Panc1 (cell line): Measurements from ENCODE around the gene CRELD2. TPM values are rescaled to one million over a fixed set of nuclear protein-coding genes. Genes with fewer than 3 reads are reported as not detected.

Experiments used
- ATAC-seq: fragments of 200-7000 bp; cut with Tn5 transposase; 2 replicates; pipeline ENCODE4 v1.9.1; 2020; ENCODE audit warnings: mild to moderate bottlenecking, moderate library complexity
- BruUV-seq: library from RNA; stranded (reverse); fragments of 400-500 nt; replicated peaks from 2 replicates; lab custom pipeline; 2021; lab: Mats Ljungman, UMichigan
- CTCF ChIA-PET: fragments of 300-600 bp; sonication (Branson Sonifier 250); formaldehyde crosslinking; loops from one replicate; lab custom pipeline; 2022; ENCODE audit warnings: antibody characterized with exemption; lab: Charles Lee
- POLR2A ChIA-PET: fragments of 300-600 bp; sonication (Branson Sonifier 250); formaldehyde crosslinking; loops from one replicate; lab custom pipeline; 2022; ENCODE audit warnings: antibody characterized with exemption; lab: Charles Lee
- DNase-seq: peaks from one replicate; pipeline ENCODE4 v3.0.0-alpha.2; 2010; ENCODE audit warnings: low read depth, low spot score
- H3K27ac ChIP-seq: 2 replicates; pipeline ENCODE4 v1.5.1; 2011; ENCODE audit warnings: mild to moderate bottlenecking, low read length, inconsistent platforms
- H3K27me3 ChIP-seq: fragments of 200-500 bp; sonication (Bioruptor generic); 2 replicates; pipeline ENCODE4 v1.6.0; 2014; ENCODE audit warnings: low read length, inconsistent platforms; ENCODE audit not compliant: control insufficient read depth, insufficient read depth
- H3K36me3 ChIP-seq: fragments of 200-500 bp; sonication (Bioruptor generic); 2 replicates; pipeline ENCODE4 v1.5.1; 2014; ENCODE audit warnings: inconsistent platforms, mild to moderate bottlenecking, low read length, moderate library complexity; ENCODE audit not compliant: control insufficient read depth, insufficient read depth
- H3K4me1 ChIP-seq: 2 replicates; pipeline ENCODE4 v1.5.1; 2011; ENCODE audit warnings: inconsistent platforms, mild to moderate bottlenecking, low read length, moderate library complexity; ENCODE audit not compliant: control insufficient read depth, insufficient read depth
- H3K4me3 ChIP-seq, 2 experiments: 2 replicates each; pipeline ENCODE4 v1.5.1; 2011 to 2012; ENCODE audit warnings: low read depth in 2 of 2, low read length in 2 of 2, mild to moderate bottlenecking in 2 of 2, inconsistent platforms in 1 of 2, moderate library complexity in 1 of 2
- H3K9me3 ChIP-seq: fragments of 200-500 bp; sonication (Bioruptor generic); 2 replicates; pipeline ENCODE4 v1.5.1; 2014; ENCODE audit warnings: low read depth, mild to moderate bottlenecking, inconsistent platforms, low read length, moderate library complexity; ENCODE audit not compliant: control insufficient read depth, insufficient read depth
- POLR2AphosphoS5 ChIP-seq: IDR thresholded peaks from 2 replicates; pipeline ENCODE4 v1.6.1; 2012; ENCODE audit warnings: mild to moderate bottlenecking, low read depth, low read length, moderate library complexity
- SIN3A ChIP-seq: IDR thresholded peaks from 2 replicates; pipeline ENCODE4 v1.6.1; 2012; ENCODE audit warnings: low read depth, mild to moderate bottlenecking, low read length, moderate library complexity, borderline replicate concordance; ENCODE audit not compliant: insufficient read depth
- TCF7L2 ChIP-seq: IDR thresholded peaks from 2 replicates; pipeline ENCODE4 v1.6.1; 2011; ENCODE audit warnings: mild to moderate bottlenecking, low read depth, low read length, inconsistent platforms
- in situ Hi-C: cut with HindIII; loops from 2 replicates; pipeline ENCODE4 v1.10.0; 2016; ENCODE audit warnings: low sequenced_read_pairs, low pct_unique_long_range_greater_than_20kb
- intact Hi-C: fragments of 100-400 bp; cut with micrococcal nuclease; formaldehyde crosslinking; loops from one replicate; pipeline ENCODE4 v1.10.0; 2022; ENCODE audit not compliant: unreplicated experiment
- total RNA-seq: library from RNA; stranded (reverse); gene quantifications from one replicate; pipeline ENCODE4 v1.2.1, GENCODE V29; 2021; ENCODE audit not compliant: unreplicated experiment
- TF ChIP-seq, protein P1 (sequence below): fragments of 450-650 bp; IDR thresholded peaks from 2 replicates; pipeline ENCODE4 v1.5.1; 2017; ENCODE audit warnings: mild to moderate bottlenecking
- TF ChIP-seq, protein P2 (sequence below), 2 experiments: IDR thresholded peaks; 2 replicates each; pipeline ENCODE4 v1.6.1; 2011 to 2012; ENCODE audit warnings: low read depth in 2 of 2, control low read depth in 1 of 2, low read length in 1 of 2, mild to moderate bottlenecking in 1 of 2, moderate library complexity in 1 of 2; ENCODE audit not compliant: insufficient read depth in 1 of 2

The CRELD2 gene
- total RNA-seq, 1 experiment from 2014 or later: 59.7 TPM

DNA sequence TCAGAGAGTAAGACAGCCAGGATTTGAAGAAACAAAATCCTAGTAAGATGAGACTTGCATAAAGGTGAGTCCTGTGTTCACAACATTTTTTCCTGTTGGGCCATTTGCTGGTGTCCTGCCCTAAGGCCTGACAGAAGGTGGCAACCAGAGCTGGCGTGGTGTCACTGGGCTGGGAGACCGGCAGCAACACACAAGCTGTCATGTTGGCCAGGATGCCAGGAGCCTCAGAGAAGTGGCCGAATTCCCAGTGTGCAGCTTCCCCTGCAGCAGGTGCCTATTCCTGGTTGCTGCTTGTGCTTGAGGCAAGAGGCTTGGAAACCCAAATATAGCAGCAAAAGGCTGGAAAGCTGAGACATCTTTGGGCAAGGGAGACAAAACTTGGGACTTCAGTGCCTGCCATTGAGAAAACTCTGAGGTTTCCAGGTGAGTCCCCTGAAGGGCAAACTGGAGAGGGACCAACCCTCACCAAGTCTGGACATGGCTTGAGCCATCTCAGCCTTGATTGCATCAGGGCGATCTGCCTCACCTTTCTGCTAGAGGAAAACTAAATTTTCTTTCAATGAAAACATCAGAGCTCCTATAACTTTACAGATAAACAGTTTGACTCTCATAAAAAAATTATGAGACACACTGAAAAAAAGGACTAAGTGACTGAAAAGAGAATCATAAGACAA lies 26.1 kb upstream of the CRELD2 start:
- CTCF ChIA-PET: no interaction called here
- intact Hi-C loops: no loop called here

DNA sequence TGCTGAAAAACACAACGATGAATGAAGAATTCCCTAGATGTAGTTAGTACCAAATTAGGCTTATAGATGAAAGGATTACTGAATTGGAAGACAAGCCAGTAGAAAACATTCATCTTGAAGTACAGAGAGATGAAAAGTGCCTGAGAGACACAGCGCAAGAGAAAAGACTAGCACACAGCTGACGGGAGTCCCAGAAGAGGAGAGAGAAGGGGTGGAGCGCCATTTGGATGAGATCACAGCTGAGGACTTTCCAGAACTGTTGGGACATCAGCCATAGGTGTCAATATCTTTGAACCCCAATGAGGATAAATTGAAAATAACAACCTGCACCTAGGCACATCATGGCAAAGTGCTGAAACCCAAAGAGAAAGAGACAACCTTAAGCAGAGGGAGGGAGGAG lies 25.4 kb upstream of the CRELD2 start:
- in situ Hi-C loops: no loop called here
- ChIA-PET CTCF (no interaction called here), POLR2A (no interaction called here)
- H3K9me3 ChIP-seq: no peaks in the 10 kb centered on the region; the same call in 1 of the 2 replicates
- ATAC-seq (no peak), DNase-seq (no peak)
- H3K36me3 ChIP-seq: no peaks in the 10 kb centered on the region
- H3K4me1 ChIP-seq: no peaks in the 10 kb centered on the region
- H3K4me3 ChIP-seq: no peak overlapping the region
- intact Hi-C loops: no loop called here
- no peak overlapping the region for H3K27ac ChIP-seq
- BruUV-seq: no TSS peak
- H3K27me3 ChIP-seq: no peaks in the 10 kb centered on the region
- TF ChIP-seq POLR2AphosphoS5 (no peak), SIN3A (no peak), TCF7L2 (no peak)
- TF ChIP-seq, protein P1, sequence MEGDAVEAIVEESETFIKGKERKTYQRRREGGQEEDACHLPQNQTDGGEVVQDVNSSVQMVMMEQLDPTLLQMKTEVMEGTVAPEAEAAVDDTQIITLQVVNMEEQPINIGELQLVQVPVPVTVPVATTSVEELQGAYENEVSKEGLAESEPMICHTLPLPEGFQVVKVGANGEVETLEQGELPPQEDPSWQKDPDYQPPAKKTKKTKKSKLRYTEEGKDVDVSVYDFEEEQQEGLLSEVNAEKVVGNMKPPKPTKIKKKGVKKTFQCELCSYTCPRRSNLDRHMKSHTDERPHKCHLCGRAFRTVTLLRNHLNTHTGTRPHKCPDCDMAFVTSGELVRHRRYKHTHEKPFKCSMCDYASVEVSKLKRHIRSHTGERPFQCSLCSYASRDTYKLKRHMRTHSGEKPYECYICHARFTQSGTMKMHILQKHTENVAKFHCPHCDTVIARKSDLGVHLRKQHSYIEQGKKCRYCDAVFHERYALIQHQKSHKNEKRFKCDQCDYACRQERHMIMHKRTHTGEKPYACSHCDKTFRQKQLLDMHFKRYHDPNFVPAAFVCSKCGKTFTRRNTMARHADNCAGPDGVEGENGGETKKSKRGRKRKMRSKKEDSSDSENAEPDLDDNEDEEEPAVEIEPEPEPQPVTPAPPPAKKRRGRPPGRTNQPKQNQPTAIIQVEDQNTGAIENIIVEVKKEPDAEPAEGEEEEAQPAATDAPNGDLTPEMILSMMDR: no peak
- TF ChIP-seq, protein P2, sequence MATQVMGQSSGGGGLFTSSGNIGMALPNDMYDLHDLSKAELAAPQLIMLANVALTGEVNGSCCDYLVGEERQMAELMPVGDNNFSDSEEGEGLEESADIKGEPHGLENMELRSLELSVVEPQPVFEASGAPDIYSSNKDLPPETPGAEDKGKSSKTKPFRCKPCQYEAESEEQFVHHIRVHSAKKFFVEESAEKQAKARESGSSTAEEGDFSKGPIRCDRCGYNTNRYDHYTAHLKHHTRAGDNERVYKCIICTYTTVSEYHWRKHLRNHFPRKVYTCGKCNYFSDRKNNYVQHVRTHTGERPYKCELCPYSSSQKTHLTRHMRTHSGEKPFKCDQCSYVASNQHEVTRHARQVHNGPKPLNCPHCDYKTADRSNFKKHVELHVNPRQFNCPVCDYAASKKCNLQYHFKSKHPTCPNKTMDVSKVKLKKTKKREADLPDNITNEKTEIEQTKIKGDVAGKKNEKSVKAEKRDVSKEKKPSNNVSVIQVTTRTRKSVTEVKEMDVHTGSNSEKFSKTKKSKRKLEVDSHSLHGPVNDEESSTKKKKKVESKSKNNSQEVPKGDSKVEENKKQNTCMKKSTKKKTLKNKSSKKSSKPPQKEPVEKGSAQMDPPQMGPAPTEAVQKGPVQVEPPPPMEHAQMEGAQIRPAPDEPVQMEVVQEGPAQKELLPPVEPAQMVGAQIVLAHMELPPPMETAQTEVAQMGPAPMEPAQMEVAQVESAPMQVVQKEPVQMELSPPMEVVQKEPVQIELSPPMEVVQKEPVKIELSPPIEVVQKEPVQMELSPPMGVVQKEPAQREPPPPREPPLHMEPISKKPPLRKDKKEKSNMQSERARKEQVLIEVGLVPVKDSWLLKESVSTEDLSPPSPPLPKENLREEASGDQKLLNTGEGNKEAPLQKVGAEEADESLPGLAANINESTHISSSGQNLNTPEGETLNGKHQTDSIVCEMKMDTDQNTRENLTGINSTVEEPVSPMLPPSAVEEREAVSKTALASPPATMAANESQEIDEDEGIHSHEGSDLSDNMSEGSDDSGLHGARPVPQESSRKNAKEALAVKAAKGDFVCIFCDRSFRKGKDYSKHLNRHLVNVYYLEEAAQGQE (IDR thresholded peaks at IDR 0.05; ENCODE audit: insufficient read depth in 1 of 2, low read depth in 2 of 2, low read length in 1 of 2): no peak

More for the DNA sequence above, 26.1 kb upstream of the CRELD2 start:
- H3K4me1 ChIP-seq: no peaks in the 10 kb centered on the region
- H3K36me3 ChIP-seq: no peaks in the 10 kb centered on the region
- H3K4me3 ChIP-seq: no peak overlapping the region
- ATAC-seq (no peak), DNase-seq (no peak)
- H3K27ac ChIP-seq: no peak overlapping the region
- TF ChIP-seq POLR2AphosphoS5 (no peak), TCF7L2 (no peak), SIN3A (no peak)
- TF ChIP-seq, protein P1: no peak
- TF ChIP-seq, protein P2 (IDR thresholded peaks at IDR 0.05; ENCODE audit: insufficient read depth in 1 of 2, low read depth in 2 of 2, low read length in 1 of 2): no peak
- no peaks in the 10 kb centered on the region; the same call in 1 of the 2 replicates for H3K9me3 ChIP-seq
- POLR2A ChIA-PET: no interaction called here
- BruUV-seq: no TSS peak
- in situ Hi-C loops: no loop called here
- no peaks in the 10 kb centered on the region for H3K27me3 ChIP-seq
